GM10266 (cell line): Measurements from ENCODE around the gene APOL4.
"Not testable (repeated sequence)": the region's sequence is repeated elsewhere in the genome, so short reads cannot be mapped to it uniquely, and the experiment has no call there.

Source experiments
- DNase-seq: peaks from one replicate; pipeline ENCODE4 v3.0.0; 2012; ENCODE audit errors: extremely low spot score
- TF ChIP-seq, protein P1 (sequence below): IDR thresholded peaks from 2 replicates; pipeline ENCODE4 v1.5.1; 2012; ENCODE audit warnings: mild to moderate bottlenecking, low read depth; ENCODE audit not compliant: control insufficient read depth, insufficient read depth; ENCODE audit errors: missing control alignments

APOL4 gene

DNA sequence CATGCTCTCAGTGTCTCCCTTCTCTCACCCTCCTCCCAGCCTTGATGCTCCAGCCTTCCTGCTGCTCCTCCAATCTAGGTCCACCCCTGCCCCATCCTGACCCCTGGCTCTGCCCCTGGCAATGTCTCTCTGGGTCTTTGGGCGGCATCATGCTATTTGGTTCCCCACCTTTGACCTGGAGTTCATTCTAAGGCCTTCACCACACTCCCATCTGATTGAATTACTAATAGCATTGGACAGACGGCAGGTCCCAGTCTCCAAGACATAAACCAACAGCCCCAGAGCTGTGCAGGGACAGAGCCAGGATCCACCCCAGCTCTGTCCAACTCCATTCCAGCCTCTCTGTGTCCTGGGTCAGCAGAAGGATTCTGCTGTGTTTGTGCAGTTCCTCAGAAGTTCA lies 7.2 kb downstream of the APOL4 start:
- TF ChIP-seq, protein P1, sequence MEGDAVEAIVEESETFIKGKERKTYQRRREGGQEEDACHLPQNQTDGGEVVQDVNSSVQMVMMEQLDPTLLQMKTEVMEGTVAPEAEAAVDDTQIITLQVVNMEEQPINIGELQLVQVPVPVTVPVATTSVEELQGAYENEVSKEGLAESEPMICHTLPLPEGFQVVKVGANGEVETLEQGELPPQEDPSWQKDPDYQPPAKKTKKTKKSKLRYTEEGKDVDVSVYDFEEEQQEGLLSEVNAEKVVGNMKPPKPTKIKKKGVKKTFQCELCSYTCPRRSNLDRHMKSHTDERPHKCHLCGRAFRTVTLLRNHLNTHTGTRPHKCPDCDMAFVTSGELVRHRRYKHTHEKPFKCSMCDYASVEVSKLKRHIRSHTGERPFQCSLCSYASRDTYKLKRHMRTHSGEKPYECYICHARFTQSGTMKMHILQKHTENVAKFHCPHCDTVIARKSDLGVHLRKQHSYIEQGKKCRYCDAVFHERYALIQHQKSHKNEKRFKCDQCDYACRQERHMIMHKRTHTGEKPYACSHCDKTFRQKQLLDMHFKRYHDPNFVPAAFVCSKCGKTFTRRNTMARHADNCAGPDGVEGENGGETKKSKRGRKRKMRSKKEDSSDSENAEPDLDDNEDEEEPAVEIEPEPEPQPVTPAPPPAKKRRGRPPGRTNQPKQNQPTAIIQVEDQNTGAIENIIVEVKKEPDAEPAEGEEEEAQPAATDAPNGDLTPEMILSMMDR: no peak
- DNase-seq: no peak

DNA sequence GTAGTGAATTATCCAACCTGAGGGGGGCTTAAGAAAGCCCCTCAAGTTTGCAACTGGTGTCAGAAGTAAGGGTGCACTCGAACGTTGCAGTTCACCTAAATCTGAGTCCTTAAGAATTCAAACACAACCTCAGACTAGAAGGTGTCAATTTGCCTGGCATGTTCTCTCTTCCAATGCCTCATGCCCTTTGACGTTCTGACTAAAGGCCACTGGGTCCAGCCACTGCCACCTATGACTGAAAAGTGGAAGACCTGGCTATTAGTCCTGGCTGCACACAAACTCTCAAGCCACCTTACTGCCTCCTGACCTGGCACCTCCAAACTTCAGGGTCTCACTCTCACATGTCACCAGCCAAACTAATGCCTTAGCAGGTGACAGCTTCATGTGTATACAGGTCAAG lies 8.0 kb downstream of the APOL4 start:
- TF ChIP-seq, protein P1: no peak
- DNase-seq: no peak

DNA sequence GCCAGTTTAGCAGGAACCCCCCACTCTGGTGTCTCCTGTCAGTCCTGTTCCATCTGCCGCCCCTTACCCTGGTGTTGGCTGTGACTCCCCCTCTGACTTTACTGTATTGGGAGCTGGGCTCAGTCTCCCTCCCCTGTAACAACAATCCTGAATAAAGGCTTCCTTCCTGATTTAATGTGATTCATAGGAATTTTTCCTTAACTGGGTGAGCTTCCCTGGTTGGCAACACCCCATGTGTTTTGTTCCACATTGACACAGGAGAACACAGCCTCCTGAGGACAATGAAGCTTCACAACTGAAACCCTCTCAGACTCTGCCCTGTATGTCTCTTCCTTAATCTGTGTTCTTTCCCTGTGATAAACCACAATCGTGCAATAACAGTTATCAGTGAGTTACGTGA lies 8.4 kb downstream of the APOL4 start:
- TF ChIP-seq, protein P1: no peak

DNA sequence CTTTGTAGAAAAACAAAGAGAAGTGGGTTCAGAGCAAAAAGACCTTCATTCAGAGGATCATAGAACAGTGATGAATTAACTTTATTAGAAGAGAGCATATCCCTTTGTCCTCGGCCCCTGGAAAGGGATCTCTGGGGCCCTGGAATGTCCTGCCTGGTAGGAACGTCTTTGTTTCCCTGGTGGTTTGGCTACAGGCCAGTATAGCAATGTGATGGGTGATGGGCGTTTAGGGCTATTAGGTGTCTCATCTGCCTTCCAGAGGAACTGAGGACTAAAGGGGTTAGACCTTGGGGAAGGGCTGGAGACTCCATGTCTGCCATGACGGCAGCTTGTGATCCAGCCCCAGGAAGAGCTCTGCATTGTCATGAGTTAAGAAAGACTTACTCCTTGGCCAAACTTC lies 9.1 kb downstream of the APOL4 start:
- DNase-seq: no peak
- TF ChIP-seq, protein P1: no peak

More for the DNA sequence above, 8.4 kb downstream of the APOL4 start:
- DNase-seq: no peak

DNA sequence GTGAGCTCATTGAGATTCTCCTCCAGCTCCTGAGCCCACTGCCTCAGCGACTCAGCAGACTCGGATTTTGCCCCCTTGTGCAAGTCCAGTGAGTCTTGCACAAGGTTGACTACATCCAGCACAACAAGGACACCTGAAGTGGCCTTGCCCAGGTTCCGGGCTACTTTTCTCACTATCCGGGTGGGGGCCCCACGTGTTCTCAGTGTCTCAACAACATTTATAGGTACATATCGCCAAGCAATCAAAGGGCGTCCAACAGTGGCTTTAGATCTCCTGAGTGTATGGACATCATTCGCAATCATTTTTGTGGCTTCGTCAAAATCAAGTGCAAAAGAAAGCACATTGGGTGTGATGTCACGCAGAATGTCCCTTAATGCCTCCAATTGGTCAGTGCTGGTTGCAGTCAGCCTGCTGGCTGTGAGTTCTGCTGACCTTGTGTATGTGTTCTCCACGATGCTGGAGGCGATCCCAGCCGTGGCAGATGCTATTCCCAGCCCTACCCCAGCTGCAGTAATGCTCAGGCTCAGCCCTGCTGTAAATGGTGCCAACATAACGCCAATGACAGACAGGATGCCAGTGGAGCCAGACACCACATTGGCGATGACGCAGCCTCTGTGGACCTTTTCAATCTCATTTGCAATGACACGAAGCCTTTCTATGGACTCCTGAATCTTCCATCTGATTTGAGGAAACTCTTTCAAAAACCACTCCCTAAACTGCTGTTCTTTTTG lies 10.3 kb downstream of the APOL4 start:
- no peak for DNase-seq
- TF ChIP-seq, protein P1: no peak

DNA sequence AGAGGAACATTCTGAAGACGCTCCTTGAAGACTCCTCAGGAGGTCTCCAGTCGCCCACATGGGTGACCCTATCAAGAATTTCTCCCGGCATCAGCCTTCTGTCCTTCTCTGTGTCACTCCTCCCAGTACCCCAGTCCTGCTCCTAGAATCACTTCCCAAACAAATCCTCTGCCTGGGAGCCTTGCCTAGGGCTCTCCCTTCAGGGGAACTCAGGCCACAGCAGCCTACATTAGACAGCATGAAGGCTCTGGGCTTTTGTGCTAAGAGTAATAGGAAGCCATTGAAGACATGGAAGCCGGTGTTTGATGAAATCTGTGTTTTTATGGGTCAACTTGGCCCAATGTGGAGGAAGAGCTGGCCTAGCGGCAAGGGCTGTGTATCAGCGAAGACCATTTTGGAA lies 13.7 kb downstream of the APOL4 start:
- DNase-seq: not testable (repeated sequence)

DNA sequence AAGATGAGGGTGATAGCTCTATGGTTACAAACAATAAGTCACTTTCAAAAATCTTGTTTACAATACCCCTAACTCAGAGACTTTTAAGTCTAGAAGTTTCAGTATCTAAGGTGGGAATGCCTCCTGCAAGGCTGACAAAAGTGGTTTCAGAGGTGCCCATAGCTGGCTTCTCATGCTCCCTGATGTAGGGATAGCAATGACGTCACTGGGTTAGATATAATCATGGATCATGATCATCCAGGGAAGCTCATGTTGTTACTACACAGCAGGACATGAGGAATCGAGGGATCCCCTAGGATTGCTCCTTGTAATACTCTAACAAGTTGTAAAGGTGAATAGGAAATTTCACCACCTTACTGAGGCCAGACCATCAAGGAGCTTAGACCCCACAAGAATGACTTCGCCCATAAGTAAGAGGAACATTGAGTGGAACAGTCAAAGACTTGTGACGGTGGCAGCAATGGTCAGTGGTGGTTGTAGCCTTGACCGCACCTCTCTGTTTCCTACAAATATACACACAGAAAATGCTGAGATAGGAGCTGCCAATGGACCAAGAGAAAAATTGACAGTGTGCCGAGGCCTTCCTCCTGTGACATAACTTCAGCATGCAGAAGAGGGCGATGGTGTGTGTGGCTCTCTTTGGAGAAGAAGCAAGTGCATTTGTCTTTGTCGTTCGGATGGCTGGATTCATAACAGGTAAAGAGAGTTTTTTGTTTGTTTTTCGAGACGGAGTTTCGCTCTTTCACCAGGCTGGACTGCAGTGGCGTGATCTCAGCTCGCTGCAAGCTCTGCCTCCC lies 15.6 kb downstream of the APOL4 start:
- TF ChIP-seq, protein P1: no peak
- no peak for DNase-seq
